Measurements from ENCODE around the gene CD79B. TPM values are rescaled to one million over a fixed set of nuclear protein-coding genes. Genes with fewer than 3 reads are reported as not detected.

The CD79B gene
- total and polyA plus RNA-seq, 12 donors, result 0.69 to 4.5 (median 2.2) TPM; not detected in 1

DNA sequence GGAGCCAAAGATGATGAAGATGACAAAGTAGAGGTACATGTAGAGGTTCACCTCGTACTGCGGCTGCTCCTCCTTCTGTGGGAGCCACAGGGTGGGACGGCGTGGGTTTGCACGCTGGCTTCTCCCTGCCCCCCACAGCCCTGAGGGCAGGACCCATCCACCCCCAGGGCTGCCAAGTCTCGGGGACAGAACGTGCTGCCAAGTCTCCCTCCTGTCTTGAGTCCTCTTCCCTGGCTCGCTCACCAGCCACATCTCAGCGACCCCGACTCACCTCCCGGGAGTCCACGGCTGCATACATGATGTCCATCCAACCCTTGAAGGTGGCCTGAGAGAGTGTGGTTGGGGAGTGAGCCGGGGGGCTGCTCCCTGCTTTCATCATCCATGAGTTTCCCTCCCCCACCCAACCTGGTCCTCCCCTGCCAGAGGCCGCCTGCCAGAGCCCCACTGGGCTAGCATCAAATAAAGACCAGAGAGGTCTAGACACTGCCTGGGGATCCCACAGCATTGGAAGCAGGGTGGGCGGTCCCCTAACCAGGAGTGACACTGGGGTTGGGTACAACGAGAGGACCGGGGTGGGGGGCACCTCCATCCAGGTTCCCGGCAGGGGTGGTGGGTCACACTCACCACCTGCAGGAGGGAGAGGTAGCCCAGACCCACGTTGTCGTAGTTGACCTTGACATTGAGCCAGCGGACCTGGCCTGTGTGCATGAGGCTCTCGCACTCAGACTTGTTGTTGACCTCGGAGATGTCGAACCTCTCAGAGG is 12.8 kb upstream of the CD79B start:
- Histone ChIP-seq H3K4me3 (no peak overlapping the region), H3K9me3 (replicated peaks in 1 of 3) (no peaks in the 10 kb centered on the region), H3K27me3 (no peaks in the 10 kb centered on the region), H3K27ac (no peak overlapping the region), H3K4me1 (replicated peaks in 1 of 2) (no peaks in the 10 kb centered on the region), H3K36me3 (replicated peaks in 1 of 2) (no peaks in the 10 kb centered on the region)
- TF ChIP-seq POLR2A (IDR thresholded peaks at IDR 0.05), result no peak
- TF ChIP-seq, protein P1, sequence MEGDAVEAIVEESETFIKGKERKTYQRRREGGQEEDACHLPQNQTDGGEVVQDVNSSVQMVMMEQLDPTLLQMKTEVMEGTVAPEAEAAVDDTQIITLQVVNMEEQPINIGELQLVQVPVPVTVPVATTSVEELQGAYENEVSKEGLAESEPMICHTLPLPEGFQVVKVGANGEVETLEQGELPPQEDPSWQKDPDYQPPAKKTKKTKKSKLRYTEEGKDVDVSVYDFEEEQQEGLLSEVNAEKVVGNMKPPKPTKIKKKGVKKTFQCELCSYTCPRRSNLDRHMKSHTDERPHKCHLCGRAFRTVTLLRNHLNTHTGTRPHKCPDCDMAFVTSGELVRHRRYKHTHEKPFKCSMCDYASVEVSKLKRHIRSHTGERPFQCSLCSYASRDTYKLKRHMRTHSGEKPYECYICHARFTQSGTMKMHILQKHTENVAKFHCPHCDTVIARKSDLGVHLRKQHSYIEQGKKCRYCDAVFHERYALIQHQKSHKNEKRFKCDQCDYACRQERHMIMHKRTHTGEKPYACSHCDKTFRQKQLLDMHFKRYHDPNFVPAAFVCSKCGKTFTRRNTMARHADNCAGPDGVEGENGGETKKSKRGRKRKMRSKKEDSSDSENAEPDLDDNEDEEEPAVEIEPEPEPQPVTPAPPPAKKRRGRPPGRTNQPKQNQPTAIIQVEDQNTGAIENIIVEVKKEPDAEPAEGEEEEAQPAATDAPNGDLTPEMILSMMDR (IDR thresholded peaks at IDR 0.05), result no peak
- intact Hi-C loops (cut with DNase I), result no loop called here
- no peak for DNase-seq
- WGBS, 4 donors, result 78 to 88% (median 80%) methylated on average over 7 to 24 of the region's 24 CpGs

DNA sequence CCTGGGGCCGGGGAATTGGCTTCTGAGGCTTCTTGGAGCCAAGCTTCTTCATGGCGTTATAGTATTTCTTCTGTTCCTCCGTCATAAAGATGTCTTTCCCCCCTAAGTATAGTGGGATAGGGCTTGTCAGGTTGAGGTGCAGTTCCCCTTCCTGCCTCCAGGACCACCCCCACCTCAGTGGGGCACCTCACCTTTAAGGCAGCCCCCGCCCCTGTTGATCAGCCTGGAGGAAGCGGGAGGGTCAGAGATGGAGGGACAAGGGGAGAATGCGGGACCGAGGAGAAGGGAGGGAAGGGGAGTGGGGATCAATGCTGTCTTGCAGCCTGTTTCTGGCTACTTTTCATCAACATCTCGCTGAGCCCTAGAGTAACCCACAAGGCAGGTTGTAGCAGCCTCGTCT is 11.6 kb upstream of the CD79B start:
- Histone ChIP-seq H3K27me3 (no peaks in the 10 kb centered on the region), H3K4me3 (no peak overlapping the region), H3K27ac (no peak overlapping the region), H3K36me3 (replicated peaks in 1 of 2) (no peaks in the 10 kb centered on the region), H3K9me3 (replicated peaks in 1 of 3) (no peaks in the 10 kb centered on the region), H3K4me1 (replicated peaks in 1 of 2) (no peaks in the 10 kb centered on the region)
- TF ChIP-seq POLR2A (IDR thresholded peaks at IDR 0.05), result no peak
- TF ChIP-seq, protein P1 (IDR thresholded peaks at IDR 0.05), result no peak
- WGBS, 4 donors, result 84 to 92% (median 88%) methylated on average over 8 to 9 of the region's 9 CpGs
- intact Hi-C loops (cut with DNase I), result no loop called here
- DNase-seq, result no peak

DNA sequence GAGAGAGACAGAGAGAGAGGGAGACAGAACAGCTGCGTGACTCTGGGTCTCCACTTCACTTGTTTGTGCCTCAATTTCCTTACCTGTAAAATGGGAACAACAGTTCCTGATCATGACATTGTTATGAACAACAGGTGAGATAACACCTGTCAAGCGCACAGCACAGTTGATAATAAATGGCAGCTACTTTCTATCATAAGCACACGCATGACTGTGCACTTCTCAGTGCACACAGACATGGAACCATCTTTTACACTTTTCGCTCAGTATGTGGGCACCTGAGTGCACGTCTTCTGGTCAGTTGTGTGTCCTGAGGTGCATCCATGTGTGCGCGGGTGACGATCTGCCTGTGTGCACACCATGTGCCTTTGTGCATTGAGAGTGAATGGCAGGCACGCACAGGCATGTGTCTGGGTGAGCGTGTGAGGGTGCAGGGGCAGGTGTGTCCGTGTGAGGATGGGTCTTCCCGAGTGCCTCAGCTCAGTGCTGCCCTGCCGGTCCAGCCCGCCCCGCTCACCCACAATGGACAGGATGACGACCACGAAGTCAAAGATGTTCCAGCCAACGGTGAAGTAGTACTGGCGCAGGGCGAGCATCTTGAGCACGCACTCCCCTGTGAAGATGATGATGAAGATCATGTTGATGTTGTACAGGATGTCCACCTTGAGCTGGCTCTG is 10.3 kb upstream of the CD79B start:
- Histone ChIP-seq H3K27me3 (no peaks in the 10 kb centered on the region), H3K4me1 (replicated peaks in 1 of 2) (no peaks in the 10 kb centered on the region), H3K27ac (no peak overlapping the region), H3K36me3 (replicated peaks in 1 of 2) (no peaks in the 10 kb centered on the region), H3K4me3 (no peak overlapping the region), H3K9me3 (replicated peaks in 1 of 3) (no peaks in the 10 kb centered on the region)
- 91 to 96% (median 94%) methylated on average over 16 to 21 of the region's 21 CpGs for WGBS, 4 donors
- intact Hi-C loops (cut with DNase I), result no loop called here
- DNase-seq, result no peak
- TF ChIP-seq, protein P1 (IDR thresholded peaks at IDR 0.05), result no peak

DNA sequence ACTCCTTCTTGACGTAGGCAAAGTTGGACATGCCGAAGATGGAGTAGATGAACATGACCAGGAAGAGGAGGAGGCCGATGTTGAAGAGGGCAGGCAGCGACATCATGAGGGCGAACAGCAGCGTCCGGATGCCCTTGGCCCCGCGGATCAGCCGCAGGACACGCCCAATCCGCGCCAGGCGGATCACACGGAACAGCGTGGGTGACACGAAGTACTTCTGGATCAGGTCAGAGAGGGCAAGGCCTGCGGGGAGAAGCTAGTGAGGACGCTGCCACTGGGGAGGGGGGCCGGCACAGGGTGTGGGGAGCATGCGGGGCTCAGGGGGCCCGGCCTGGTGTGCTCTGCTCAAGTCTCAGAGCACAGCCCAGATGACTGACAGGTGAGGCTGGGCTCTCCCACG is 9.6 kb upstream of the CD79B start:
- Histone ChIP-seq H3K36me3 (replicated peaks in 1 of 2) (no peaks in the 10 kb centered on the region), H3K9me3 (replicated peaks in 1 of 3) (no peaks in the 10 kb centered on the region), H3K4me1 (replicated peaks in 1 of 2) (no peaks in the 10 kb centered on the region), H3K27ac (no peak overlapping the region), H3K27me3 (no peaks in the 10 kb centered on the region), H3K4me3 (no peak overlapping the region)
- no peak for DNase-seq
- TF ChIP-seq, protein P1 (IDR thresholded peaks at IDR 0.05), result no peak
- TF ChIP-seq POLR2A (IDR thresholded peaks at IDR 0.05), result no peak
- intact Hi-C loops (cut with DNase I), result no loop called here
- 90 to 91% (median 91%) methylated on average over 11 to 23 of the region's 23 CpGs for WGBS, 4 donors
